H1 (cell line): ENCODE data around the gene HELZ2.

Experiments used
- ATF3 ChIP-seq: IDR thresholded peaks from 2 replicates; pipeline ENCODE4 v1.6.1; 2011; ENCODE audit warnings: low read depth, mild to moderate bottlenecking, low read length; ENCODE audit not compliant: insufficient read depth
- BACH1 ChIP-seq: IDR thresholded peaks from 2 replicates; pipeline ENCODE4 v1.6.1; 2012; ENCODE audit warnings: low read length, improper control_type of control experiment
- CTCF ChIP-seq, 3 experiments: IDR thresholded peaks; 1 replicate in 2 of 3; 2 replicates in 1 of 3; pipeline versions ENCODE4 v1.5.1 to v1.6.1; 2011; ENCODE audit warnings: low read length in 3 of 3, mild to moderate bottlenecking in 3 of 3, inconsistent platforms in 2 of 3, low read depth in 1 of 3, moderate library complexity in 1 of 3; ENCODE audit not compliant: insufficient read depth in 1 of 3; ENCODE audit errors: control extremely low read depth in 1 of 3
- EP300 ChIP-seq, 2 experiments: IDR thresholded peaks; 1 replicate in 1 of 2; 2 replicates in 1 of 2; pipeline ENCODE4 v1.6.1; 2011 to 2012; ENCODE audit warnings: low read depth in 2 of 2, low read length in 2 of 2, mild to moderate bottlenecking in 2 of 2, borderline replicate concordance in 1 of 2, inconsistent platforms in 1 of 2, moderate library complexity in 1 of 2
- NRF1 ChIP-seq: IDR thresholded peaks from 2 replicates; pipeline ENCODE4 v1.6.1; 2011; ENCODE audit warnings: mild to moderate bottlenecking, low read depth, low read length, improper control_type of control experiment
- POLR2A ChIP-seq, 2 experiments: IDR thresholded peaks; 1 replicate in 1 of 2; 2 replicates in 1 of 2; pipeline ENCODE4 v1.6.1; 2011; ENCODE audit warnings: low read depth in 2 of 2, low read length in 2 of 2, mild to moderate bottlenecking in 2 of 2; ENCODE audit errors: control extremely low read depth in 1 of 2

DNA sequence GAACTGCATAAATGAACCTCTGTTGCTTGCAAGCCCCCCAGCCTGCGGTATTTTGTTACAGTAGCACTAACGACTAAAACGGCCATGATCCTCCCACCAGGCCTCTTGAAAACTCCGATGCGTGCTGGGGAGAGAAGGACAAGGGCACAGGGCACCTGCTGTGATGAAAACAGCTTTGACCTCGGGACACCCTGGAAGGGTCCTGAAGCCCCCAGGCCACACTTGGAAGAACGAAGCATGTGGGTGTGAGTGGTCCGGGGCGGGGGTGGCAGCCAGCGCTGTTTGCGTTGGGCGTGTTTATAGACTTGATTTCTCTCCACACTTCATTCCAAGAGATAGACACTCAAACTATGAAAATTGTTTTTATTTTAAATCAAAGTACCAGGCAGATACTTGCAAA lies 13.2 kb upstream of the HELZ2 start:
- TF ChIP-seq BACH1 (no peak), NRF1 (no peak), POLR2A (IDR thresholded peaks at IDR 0.05; ENCODE audit: control extremely low read depth in 1 of 2, low read depth in 2 of 2, low read length in 2 of 2) (no peak), CTCF (IDR thresholded peaks at IDR 0.05; ENCODE audit: control extremely low read depth in 1 of 3, insufficient read depth in 1 of 3, low read depth in 1 of 3, low read length in 3 of 3) (no peak), EP300 (IDR thresholded peaks at IDR 0.05; ENCODE audit: borderline replicate concordance in 1 of 2, low read depth in 2 of 2, low read length in 2 of 2) (no peak), ATF3 (no peak)
